HepG2 (cell line): ENCODE results near the gene SLC25A45. TPM values are rescaled to one million over a fixed set of nuclear protein-coding genes. Genes with fewer than 3 reads are reported as not detected.

Experiments used
- ATF7 ChIP-seq, 2 experiments: fragments of 450-650 bp in 1 of 2; sonication (generic) in 1 of 2; formaldehyde crosslinking in 1 of 2; IDR thresholded peaks; 2 replicates each; pipeline versions ENCODE4 v1.4.0 to v1.6.1; 2016 to 2020; ENCODE audit warnings: antibody characterized with exemption in 1 of 2, mild to moderate bottlenecking in 1 of 2, missing genetic modification reagents in 1 of 2
- BORCS8-MEF2B ChIP-seq: sonication (generic); formaldehyde crosslinking; IDR thresholded peaks from 2 replicates; pipeline ENCODE4 v1.8.0; 2022; ENCODE audit warnings: mild to moderate bottlenecking, missing genetic modification reagents
- FOXM1 ChIP-seq: sonication (generic); formaldehyde crosslinking; IDR thresholded peaks from 2 replicates; pipeline ENCODE4 v1.5.0; 2020; ENCODE audit warnings: missing genetic modification reagents
- GATAD1 ChIP-seq: IDR thresholded peaks from 2 replicates; pipeline ENCODE4 v1.6.1; 2016; ENCODE audit warnings: missing genetic modification reagents, missing compliant biosample characterization
- HMG20B ChIP-seq: conservative IDR thresholded peaks from 2 replicates; pipeline ENCODE4 v1.6.1; 2016; ENCODE audit warnings: missing genetic modification reagents, missing compliant biosample characterization
- KDM6A ChIP-seq: IDR thresholded peaks from 2 replicates; pipeline ENCODE4 v1.6.1; 2016; ENCODE audit warnings: low read depth
- KMT2A ChIP-seq: sonication (generic); formaldehyde crosslinking; IDR thresholded peaks from 2 replicates; pipeline ENCODE4 v1.4.0; 2020; ENCODE audit warnings: missing genetic modification reagents
- LCORL ChIP-seq, 2 experiments: fragments of 450-650 bp in 1 of 2; sonication (generic) in 1 of 2; formaldehyde crosslinking in 1 of 2; IDR thresholded peaks; 2 replicates each; pipeline versions ENCODE4 v1.5.0 to v1.6.1; 2017 to 2020; ENCODE audit warnings: antibody characterized with exemption in 1 of 2, missing genetic modification reagents in 1 of 2
- MYNN ChIP-seq: sonication (generic); formaldehyde crosslinking; IDR thresholded peaks from 2 replicates; pipeline ENCODE4 v1.4.0; 2020; ENCODE audit warnings: mild to moderate bottlenecking, low read depth, missing genetic modification reagents
- NRL ChIP-seq: sonication (generic); formaldehyde crosslinking; IDR thresholded peaks from 2 replicates; pipeline ENCODE4 v1.5.0; 2020; ENCODE audit warnings: missing genetic modification reagents, mild to moderate bottlenecking, moderate library complexity, borderline replicate concordance
- SP1 ChIP-seq, 2 experiments: fragments of 450-650 bp in 1 of 2; sonication (generic) in 1 of 2; formaldehyde crosslinking in 1 of 2; IDR thresholded peaks; 2 replicates each; pipeline versions ENCODE4 v1.4.0 to v1.6.1; 2016 to 2020; ENCODE audit warnings: missing genetic modification reagents in 1 of 2
- ZNF205 ChIP-seq: IDR thresholded peaks from 2 replicates; pipeline ENCODE4 v1.6.1; 2018; ENCODE audit warnings: missing biosample characterization, missing genetic modification reagents
- ZNF317 ChIP-seq: sonication (generic); formaldehyde crosslinking; IDR thresholded peaks from 2 replicates; pipeline ENCODE4 v1.5.0; 2020; ENCODE audit warnings: mild to moderate bottlenecking, missing genetic modification reagents
- ZNF367 ChIP-seq: sonication (generic); formaldehyde crosslinking; IDR thresholded peaks from 2 replicates; pipeline ENCODE4 v1.4.0; 2020; ENCODE audit warnings: missing genetic modification reagents, borderline replicate concordance
- ZNF44 ChIP-seq: sonication (generic); formaldehyde crosslinking; IDR thresholded peaks from 2 replicates; pipeline ENCODE4 v1.5.1; 2020; ENCODE audit warnings: mild to moderate bottlenecking, missing genetic modification reagents
- ZNF605 ChIP-seq: sonication (generic); formaldehyde crosslinking; IDR thresholded peaks from 2 replicates; pipeline ENCODE4 v1.8.0; 2022; ENCODE audit warnings: mild to moderate bottlenecking, missing genetic modification reagents
- polyA plus RNA-seq, 8 experiments: library from polyadenylated mRNA; depleted of rRNA in 3 of 8; stranded (reverse) in 7 of 8; unstranded in 1 of 8; fragments of >200 nt; fragmentation: Illumina TruSeq in 4 of 8; extraction: Trizol in 4 of 8; gene quantifications; 2 replicates each; pipeline versions ENCODE4 v1.2.1 to v1.2.3, GENCODE V29; 2011 to 2016; ENCODE audit warnings: low read depth in 4 of 8, missing spikeins in 1 of 8, mixed read lengths in 1 of 8; ENCODE audit not compliant: insufficient read depth in 1 of 8
- total RNA-seq, 5 experiments: library from RNA; depleted of rRNA; stranded (reverse); fragments of >200 nt; fragmentation: Illumina TruSeq; extraction: Trizol; gene quantifications; 2 replicates each; pipeline ENCODE4 v1.2.3, GENCODE V29; 2016; ENCODE audit warnings: low read depth in 1 of 5
- TF ChIP-seq, protein P1 (sequence below): IDR thresholded peaks from 2 replicates; pipeline ENCODE4 v1.6.1; 2012; ENCODE audit warnings: low read depth, low read length, improper control_type of control experiment
- TF ChIP-seq, protein P2 (sequence below): IDR thresholded peaks from 2 replicates; pipeline ENCODE4 v1.6.1; 2016; ENCODE audit warnings: low read depth
- TF ChIP-seq, protein P3 (sequence below): sonication (generic); formaldehyde crosslinking; IDR thresholded peaks from 2 replicates; pipeline ENCODE4 v1.8.1; 2023; ENCODE audit warnings: mild to moderate bottlenecking, moderate library complexity, missing genetic modification reagents
- TF ChIP-seq, protein P4 (sequence below): sonication (generic); formaldehyde crosslinking; IDR thresholded peaks from 2 replicates; pipeline ENCODE4 v1.4.0; 2020; ENCODE audit warnings: missing genetic modification reagents, borderline replicate concordance

SLC25A45 gene
- total and polyA plus RNA-seq, 2 of the 13 experiments (the other 11 are each of a cell fraction or from before 2014, with no cell fraction given) = 1.2 to 3.4 TPM

DNA sequence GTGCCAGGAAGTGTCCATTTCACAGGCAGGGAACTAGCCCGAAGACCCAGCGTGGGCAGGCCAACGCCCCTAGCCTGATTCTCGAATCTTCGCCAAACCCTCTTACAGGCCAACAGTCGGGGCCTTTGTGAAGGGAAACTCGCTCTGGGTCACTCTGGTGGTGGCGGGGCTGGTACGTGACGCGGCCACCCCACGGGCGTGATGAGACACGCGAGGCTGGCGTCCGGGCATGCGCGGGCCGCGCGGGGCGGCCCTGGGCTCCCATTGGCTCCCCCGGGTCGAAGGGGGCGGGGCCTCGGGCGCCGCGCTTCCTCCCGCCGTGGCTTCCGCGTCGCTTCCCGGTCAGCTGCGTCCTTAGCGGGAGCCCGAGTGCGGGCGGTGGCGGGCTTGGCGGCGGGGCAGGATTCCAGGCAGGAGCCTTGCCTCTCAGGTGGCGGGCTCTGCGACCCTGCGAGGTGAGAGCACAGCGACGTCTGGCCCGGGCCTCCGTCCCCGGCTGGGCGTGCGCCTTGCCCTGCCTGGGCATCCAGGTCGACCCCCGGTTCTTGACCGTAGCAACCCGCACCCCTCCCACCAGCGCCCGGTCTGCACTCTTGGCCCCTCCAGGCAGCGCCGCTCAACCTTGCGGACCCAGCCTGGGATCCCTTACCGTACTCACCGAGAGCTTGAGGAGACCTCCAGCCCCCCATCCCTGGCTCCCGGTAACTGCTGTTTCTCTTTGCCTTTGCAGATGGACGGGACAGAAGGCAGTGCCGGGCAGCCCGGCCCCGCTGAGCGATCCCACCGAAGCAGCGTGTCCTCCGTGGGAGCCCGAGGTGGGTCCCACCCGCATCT is 4.1 kb upstream of the SLC25A45 start, which contains the start of gene FRMD8 (continued):
- TF ChIP-seq, protein P1, sequence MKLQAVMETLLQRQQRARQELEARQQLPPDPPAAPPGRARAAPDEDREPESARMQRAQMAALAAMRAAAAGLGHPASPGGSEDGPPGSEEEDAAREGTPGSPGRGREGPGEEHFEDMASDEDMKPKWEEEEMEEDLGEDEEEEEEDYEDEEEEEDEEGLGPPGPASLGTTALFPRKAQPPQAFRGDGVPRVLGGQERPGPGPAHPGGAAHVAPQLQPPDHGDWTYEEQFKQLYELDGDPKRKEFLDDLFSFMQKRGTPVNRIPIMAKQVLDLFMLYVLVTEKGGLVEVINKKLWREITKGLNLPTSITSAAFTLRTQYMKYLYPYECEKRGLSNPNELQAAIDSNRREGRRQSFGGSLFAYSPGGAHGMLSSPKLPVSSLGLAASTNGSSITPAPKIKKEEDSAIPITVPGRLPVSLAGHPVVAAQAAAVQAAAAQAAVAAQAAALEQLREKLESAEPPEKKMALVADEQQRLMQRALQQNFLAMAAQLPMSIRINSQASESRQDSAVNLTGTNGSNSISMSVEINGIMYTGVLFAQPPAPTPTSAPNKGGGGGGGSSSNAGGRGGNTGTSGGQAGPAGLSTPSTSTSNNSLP = no peak
- no peak for TF ChIP-seq ZNF44 (CRISPR knock-in tag)
- no peak for TF ChIP-seq SP1 (IDR thresholded peaks at IDR 0.05)
- no peak; the same call in 1 of the 2 replicates for TF ChIP-seq SP1 (CRISPR knock-in tag; IDR thresholded peaks at IDR 0.05)
- TF ChIP-seq KMT2A (CRISPR knock-in tag) = peak; percentile 89
- no peak for TF ChIP-seq ATF7 (IDR thresholded peaks at IDR 0.05)
- no peak; the same call in 1 of the 2 replicates for TF ChIP-seq ATF7 (CRISPR knock-in tag; IDR thresholded peaks at IDR 0.05)
- peak; percentile 68 for TF ChIP-seq BORCS8-MEF2B (CRISPR knock-in tag)
- TF ChIP-seq, protein P2, sequence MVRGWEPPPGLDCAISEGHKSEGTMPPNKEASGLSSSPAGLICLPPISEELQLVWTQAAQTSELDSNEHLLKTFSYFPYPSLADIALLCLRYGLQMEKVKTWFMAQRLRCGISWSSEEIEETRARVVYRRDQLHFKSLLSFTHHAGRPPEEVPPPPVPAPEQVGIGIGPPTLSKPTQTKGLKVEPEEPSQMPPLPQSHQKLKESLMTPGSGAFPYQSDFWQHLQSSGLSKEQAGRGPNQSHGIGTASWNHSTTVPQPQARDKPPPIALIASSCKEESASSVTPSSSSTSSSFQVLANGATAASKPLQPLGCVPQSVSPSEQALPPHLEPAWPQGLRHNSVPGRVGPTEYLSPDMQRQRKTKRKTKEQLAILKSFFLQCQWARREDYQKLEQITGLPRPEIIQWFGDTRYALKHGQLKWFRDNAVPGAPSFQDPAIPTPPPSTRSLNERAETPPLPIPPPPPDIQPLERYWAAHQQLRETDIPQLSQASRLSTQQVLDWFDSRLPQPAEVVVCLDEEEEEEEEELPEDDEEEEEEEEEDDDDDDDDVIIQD (CRISPR knock-in tag) = no peak
- TF ChIP-seq MYNN (CRISPR knock-in tag) = no peak
- peak; percentile 71 for TF ChIP-seq ZNF605 (CRISPR knock-in tag)
- TF ChIP-seq GATAD1 (CRISPR knock-in tag) = peak; percentile 71; the same call in 1 of the 2 replicates
- TF ChIP-seq, protein P3, sequence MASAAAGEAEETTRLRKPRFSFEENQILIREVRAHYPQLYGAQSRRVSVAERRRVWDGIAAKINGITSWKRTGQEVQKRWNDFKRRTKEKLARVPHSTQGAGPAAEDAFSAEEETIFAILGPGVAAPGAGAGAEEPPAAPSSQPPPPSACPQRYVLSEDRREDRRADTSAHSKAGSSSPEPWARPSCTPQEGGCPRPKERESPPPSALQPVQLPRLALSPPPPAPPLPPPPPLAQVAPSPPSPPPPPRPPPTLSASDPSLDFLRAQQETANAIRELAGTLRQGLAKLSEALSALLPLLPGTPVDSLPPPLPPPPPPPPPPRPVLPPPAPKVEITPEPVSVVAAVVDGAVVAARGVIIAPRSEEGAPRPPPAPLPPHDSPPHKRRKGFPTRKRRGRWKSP = no peak
- no peak for TF ChIP-seq ZNF205
- peak; percentile 58; the same call in 1 of the 2 replicates for TF ChIP-seq ZNF317 (CRISPR knock-in tag)
- no peak for TF ChIP-seq ZNF367 (CRISPR knock-in tag)
- TF ChIP-seq NRL = peak; percentile 81
- TF ChIP-seq FOXM1 = no peak
- no peak for TF ChIP-seq HMG20B (CRISPR knock-in tag)
- TF ChIP-seq, protein P4, sequence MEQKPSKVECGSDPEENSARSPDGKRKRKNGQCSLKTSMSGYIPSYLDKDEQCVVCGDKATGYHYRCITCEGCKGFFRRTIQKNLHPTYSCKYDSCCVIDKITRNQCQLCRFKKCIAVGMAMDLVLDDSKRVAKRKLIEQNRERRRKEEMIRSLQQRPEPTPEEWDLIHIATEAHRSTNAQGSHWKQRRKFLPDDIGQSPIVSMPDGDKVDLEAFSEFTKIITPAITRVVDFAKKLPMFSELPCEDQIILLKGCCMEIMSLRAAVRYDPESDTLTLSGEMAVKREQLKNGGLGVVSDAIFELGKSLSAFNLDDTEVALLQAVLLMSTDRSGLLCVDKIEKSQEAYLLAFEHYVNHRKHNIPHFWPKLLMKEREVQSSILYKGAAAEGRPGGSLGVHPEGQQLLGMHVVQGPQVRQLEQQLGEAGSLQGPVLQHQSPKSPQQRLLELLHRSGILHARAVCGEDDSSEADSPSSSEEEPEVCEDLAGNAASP = no peak; the same call in none of the 2 replicates
- no peak for TF ChIP-seq LCORL (IDR thresholded peaks at IDR 0.05)
- TF ChIP-seq LCORL (CRISPR knock-in tag; IDR thresholded peaks at IDR 0.05) = peak; percentile 41; the same call in 1 of the 2 replicates
- TF ChIP-seq KDM6A = no peak
